Testis (tissue), 2 donors: ENCODE results near the gene GALNT5.

Experiments
- CTCF ChIP-seq, 3 experiments: fragments of 450-650 bp in 2 of 3; fragments of 200-600 bp in 1 of 3; sonication (generic) in 1 of 3; IDR thresholded peaks; one replicate each; pipeline ENCODE4 v1.5.1; 2016 to 2019; ENCODE audit warnings: antibody characterized with exemption in 3 of 3, mild to moderate bottlenecking in 2 of 3, moderate library complexity in 1 of 3
- POLR2A ChIP-seq: fragments of 450-650 bp; IDR thresholded peaks from one replicate; pipeline ENCODE4 v1.6.1; 2017; ENCODE audit warnings: antibody characterized with exemption, mild to moderate bottlenecking, moderate library complexity

GRCh38 chr2:157283468-157283867 lies 26.0 kb downstream of the GALNT5 start:
- TF ChIP-seq CTCF (IDR thresholded peaks at IDR 0.05) (no peak), POLR2A (no peak)
